T-helper 17 cell (primary cell): Measurements from ENCODE around the gene TMEM185B. TPM values are rescaled to one million over a fixed set of nuclear protein-coding genes. Genes with fewer than 3 reads are reported as not detected.

Experiments used
- ATAC-seq: fragments of 150-1000 bp; cut with Tn5 transposase; 2 replicates; pipeline ENCODE4 v1.10.0; 2021; ENCODE audit warnings: mild to moderate bottlenecking, moderate library complexity
- DNase-seq, 3 donors: peaks; one replicate each; pipeline versions ENCODE4 v3.0.0 to v3.0.0-alpha.2; 2020 to 2021
- H3K9me3 ChIP-seq: one replicate; pipeline ENCODE4 v1.7.0; 2013; ENCODE audit warnings: low read length, mild to moderate bottlenecking; ENCODE audit not compliant: control insufficient read depth, poor library complexity, severe bottlenecking
- H3K27ac Mint-ChIP-seq: one replicate; pipeline ENCODE4 v1.8.0; 2022; ENCODE audit warnings: mild to moderate bottlenecking, moderate library complexity, mixed read lengths
- H3K27me3 Mint-ChIP-seq: one replicate; pipeline ENCODE4 v1.8.0; 2022; ENCODE audit warnings: mixed read lengths
- H3K36me3 Mint-ChIP-seq: one replicate; pipeline ENCODE4 v1.8.0; 2022; ENCODE audit warnings: low read depth, mixed read lengths
- H3K4me1 Mint-ChIP-seq: one replicate; pipeline ENCODE4 v1.8.0; 2022; ENCODE audit warnings: mild to moderate bottlenecking, mixed read lengths
- H3K4me3 Mint-ChIP-seq: one replicate; pipeline ENCODE4 v1.8.0; 2022; ENCODE audit warnings: mild to moderate bottlenecking, moderate library complexity, mixed read lengths
- total RNA-seq, 4 donors: library from RNA in 2 of 4; stranded (reverse) in 2 of 4; gene quantifications; one replicate each; pipeline ENCODE4 v1.2.3 and lab custom pipeline; 2022 to 2026

Gene TMEM185B
- total RNA-seq, 2 donors from 2014 or later: 19.8 to 21.1 TPM

DNA sequence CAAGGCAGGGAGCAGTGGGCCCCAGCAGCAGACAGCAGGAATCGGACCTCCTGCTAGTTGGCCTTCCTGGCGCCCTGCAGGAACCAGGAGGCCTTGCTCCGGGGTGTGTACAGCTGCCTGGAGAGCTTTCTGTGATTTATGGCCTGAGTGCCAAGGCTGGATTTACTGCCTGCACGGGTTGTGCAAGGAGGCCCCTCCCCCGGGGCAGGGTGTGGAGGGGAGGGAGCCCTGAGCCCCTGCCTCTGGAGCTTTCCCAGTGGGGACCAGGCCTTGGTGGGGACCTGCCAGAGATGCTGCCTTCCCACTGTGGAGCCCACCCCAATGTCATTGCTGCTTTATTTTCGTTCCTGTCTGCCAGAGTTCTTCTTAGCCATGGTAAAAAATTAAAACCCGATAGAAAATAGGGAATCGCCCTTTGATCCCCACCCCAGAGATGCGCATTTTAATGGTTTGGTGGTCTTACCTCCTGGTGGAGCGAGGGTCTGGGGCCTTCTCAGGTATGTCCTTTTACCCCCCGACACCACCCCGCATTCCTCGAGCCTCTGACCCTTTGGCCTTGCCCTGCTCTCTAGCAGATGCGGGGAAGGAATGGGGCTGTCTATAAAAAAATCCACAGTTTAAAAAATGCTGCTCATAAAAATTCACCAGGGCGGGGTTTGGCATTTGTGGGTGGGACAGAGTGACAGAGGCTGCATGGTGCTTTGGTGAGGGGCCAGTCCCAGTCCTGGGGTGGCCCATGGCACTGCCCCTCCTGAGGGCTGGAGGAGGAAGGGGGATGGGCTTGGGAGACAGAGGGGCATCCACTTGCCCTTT lies 22.5 kb upstream of the TMEM185B start:
- peaks cover 35% of the 10 kb centered on the region for H3K27me3 Mint-ChIP-seq
- peaks cover 3% of the 10 kb centered on the region for H3K36me3 Mint-ChIP-seq
- no peak overlapping the region for H3K4me3 Mint-ChIP-seq
- ATAC-seq (no peak), DNase-seq (no peak)
- H3K4me1 Mint-ChIP-seq: peaks cover 6% of the 10 kb centered on the region
- H3K9me3 ChIP-seq: no peaks in the 10 kb centered on the region
- H3K27ac Mint-ChIP-seq: no peak overlapping the region

DNA sequence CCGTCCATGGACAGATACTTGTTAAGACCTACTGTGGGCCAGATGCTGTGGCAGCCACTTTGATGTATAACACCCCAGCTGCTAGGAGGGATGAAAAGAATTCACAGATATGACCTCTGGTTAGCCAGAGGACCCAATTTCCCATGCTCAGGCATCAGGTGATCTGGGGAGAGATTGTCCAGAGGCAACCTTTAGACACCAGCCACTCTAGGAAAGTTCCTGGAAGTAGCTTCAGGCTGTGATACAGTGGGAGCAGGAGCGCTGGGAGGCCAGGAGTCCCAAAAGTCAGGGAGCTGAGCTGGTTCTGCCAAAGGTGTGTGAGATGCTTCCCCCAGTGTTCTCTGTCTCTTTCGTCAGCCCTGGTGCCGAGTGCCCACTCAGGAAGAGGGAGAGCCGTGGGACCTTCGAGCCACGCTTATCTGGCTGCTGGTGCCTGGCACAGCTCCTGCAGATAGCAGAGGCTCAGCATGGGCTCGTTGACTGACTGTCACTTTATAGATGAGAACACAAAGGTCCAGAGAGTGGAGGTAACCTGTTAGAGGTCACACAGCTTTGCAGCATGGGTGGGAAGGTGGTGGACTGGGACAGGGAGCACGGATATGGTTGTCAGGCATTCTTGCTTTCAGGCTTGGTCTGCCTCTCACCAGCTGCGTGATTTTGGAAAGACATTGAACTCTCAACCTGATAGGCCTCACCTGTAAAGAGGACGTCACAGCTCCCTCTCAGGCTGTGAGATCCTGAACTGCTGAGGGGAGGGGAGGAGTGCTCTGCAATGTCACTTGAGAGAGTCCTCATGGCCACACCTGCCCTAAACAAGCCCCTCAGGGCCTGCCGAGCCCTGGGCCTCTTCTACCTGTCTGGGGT lies 21.7 kb upstream of the TMEM185B start:
- no peak overlapping the region for H3K4me3 Mint-ChIP-seq
- peaks cover 3% of the 10 kb centered on the region for H3K36me3 Mint-ChIP-seq
- H3K4me1 Mint-ChIP-seq: peaks cover 4% of the 10 kb centered on the region
- peaks cover 30% of the 10 kb centered on the region for H3K27me3 Mint-ChIP-seq
- H3K27ac Mint-ChIP-seq: no peak overlapping the region
- no peak for ATAC-seq
- DNase-seq: no peak
- no peaks in the 10 kb centered on the region for H3K9me3 ChIP-seq

DNA sequence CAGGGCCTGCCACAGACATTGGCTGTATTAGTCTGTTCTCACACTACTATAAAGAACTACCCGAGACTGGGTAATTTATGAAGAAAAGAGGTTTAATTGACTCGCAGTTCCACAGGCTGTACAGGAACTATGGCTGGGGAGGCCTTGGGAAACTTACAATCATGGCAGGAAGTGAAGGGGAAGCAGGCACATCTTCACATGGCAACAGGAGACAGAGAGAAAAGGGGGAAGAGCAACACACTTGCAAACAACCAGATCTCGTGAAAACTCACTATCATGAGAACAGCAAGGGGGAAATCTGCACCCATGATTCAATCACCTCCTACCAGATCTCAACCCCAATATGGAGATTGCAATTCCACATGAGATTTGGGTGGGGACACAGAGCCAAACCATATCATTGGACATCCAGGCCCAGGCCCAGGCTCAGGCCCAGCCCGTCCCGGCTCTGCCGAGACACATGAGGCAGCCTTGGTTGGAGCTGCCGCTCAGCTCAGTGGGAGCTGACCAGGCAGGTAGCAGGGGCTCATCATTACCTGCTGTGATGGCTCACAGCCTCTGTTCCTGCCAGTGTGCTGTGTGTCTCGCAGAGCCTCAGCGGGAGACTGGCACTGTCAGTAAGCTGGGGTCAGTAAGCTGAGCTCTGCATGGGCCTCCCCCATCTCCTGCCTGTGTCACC lies 20.8 kb upstream of the TMEM185B start:
- no peak overlapping the region for H3K27ac Mint-ChIP-seq
- H3K4me3 Mint-ChIP-seq: no peak overlapping the region

DNA sequence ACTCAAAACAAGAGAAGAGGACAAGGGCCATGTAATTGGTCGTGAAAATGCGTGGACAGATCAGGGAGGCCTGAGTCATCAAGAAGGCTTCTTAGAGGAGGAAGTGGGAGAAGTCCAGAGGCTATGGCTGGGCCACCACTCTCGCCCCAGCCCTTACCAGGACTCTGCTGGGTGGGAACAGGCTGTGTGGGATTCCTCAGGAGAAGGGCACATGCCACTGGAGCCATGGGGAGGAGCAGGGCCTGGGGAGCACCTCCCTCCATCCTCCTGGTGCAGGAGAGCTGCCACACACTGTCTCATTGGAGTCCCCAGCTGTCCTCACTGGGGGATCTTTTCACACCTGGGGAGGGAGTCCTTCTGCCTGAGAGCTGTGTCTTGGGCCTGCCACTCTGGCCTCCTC lies 20.0 kb upstream of the TMEM185B start:
- peaks cover 3% of the 10 kb centered on the region for H3K36me3 Mint-ChIP-seq
- no peak for DNase-seq
- H3K4me3 Mint-ChIP-seq: no peak overlapping the region
- peaks cover 22% of the 10 kb centered on the region for H3K27me3 Mint-ChIP-seq
- H3K27ac Mint-ChIP-seq: no peak overlapping the region
- no peaks in the 10 kb centered on the region for H3K9me3 ChIP-seq
- no peak for ATAC-seq
- peaks cover 1% of the 10 kb centered on the region for H3K4me1 Mint-ChIP-seq

More for the DNA sequence above, 20.8 kb upstream of the TMEM185B start:
- DNase-seq: no peak
- no peaks in the 10 kb centered on the region for H3K9me3 ChIP-seq
- no peak for ATAC-seq
- H3K27me3 Mint-ChIP-seq: peaks cover 25% of the 10 kb centered on the region
- peaks cover 3% of the 10 kb centered on the region for H3K36me3 Mint-ChIP-seq
- H3K4me1 Mint-ChIP-seq: peaks cover 4% of the 10 kb centered on the region

DNA sequence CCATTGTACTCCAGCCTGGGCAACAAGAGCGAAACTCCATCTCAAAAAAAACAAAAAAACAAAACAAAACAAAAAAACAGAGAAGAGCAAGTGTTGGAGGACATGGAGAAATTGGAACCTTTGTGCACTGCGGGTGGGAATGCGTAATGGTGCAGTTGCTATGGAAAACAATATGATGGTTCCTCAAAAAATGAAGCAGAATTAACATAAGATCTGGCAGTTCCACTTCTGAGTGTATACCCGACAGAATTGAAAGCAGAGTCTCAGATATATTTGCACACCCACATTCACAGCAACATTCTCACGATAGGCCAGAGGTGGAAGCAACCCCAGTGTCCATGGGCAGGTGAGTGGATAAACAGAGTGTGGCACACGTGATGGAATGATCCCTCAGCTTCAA lies 18.5 kb upstream of the TMEM185B start:
- no peak overlapping the region for H3K4me3 Mint-ChIP-seq
- H3K27me3 Mint-ChIP-seq: peaks cover 13% of the 10 kb centered on the region
- H3K27ac Mint-ChIP-seq: no peak overlapping the region
- H3K9me3 ChIP-seq: no peaks in the 10 kb centered on the region
- peaks cover 3% of the 10 kb centered on the region for H3K36me3 Mint-ChIP-seq
- DNase-seq (no peak), ATAC-seq (no peak)
- peaks cover 2% of the 10 kb centered on the region for H3K4me1 Mint-ChIP-seq

DNA sequence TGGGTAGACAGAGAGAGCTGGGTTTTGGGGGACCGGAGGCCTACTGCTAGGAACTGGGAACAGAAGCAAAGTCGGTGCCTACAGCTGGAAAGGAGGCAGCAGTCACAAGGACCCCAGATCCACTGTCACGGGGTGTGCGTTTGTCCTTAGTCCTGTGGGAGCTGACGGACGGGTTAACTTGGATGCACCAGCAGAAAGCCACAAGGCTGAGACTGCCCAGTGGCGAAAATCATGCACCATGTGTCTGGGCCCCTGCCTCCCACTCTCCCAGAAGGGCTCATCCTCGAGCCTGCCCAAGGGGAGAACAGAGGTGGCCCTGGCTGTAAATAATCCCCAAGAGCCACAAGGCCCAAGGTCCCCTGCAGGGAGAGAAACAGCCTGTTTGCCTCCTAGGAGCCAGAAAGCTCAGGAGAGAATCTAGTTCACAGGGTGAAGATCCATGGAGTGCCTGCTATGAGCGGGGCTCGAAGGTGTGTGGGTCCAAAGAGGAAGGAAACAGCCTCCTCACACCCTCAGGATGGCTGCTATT lies 17.8 kb upstream of the TMEM185B start:
- Mint-ChIP-seq H3K4me1 (peaks cover 2% of the 10 kb centered on the region), H3K27me3 (peaks cover 7% of the 10 kb centered on the region), H3K27ac (no peak overlapping the region), H3K36me3 (peaks cover 3% of the 10 kb centered on the region), H3K4me3 (no peak overlapping the region)
- no peak for ATAC-seq
- no peaks in the 10 kb centered on the region for H3K9me3 ChIP-seq
- no peak for DNase-seq

DNA sequence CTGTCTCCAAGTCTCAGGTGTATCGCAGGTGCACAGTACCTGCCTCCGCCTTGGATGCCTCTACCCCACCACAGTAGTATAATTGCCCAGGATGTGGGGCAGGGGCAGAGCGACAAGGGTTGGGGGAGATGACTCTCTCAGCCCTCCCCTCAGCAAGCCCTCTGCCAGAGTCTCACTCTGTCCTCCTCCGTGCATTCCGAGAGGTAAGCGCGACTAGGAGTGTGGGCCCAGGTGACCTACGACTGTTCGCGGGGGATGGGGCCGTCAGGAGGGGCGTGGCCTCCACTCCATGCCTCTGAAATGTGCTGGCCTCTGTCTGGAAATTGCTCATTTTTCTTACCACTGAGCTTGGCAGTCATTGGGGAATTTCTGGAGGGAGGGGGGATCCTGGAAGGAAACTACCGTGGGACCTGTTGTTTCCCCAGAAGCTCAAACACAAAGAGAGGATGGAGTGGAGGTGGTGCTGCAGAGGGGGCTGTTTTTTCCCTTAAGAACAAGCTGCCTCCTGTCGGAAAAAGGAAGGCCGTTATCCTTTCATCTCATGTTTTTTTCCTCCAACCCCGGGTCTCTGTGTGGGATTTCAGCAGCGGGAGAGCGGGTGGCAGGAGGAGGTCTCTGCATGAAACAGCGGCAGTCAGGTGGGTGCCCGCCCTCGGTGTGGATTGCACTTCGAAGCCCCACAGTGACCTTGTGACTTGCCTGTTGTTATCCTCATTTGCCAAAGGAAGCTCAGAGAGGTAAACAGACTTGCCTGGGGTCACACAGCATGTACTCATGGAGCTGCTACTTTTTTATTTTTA lies 16.5 kb upstream of the TMEM185B start:
- no peak for ATAC-seq
- Mint-ChIP-seq H3K4me1 (peaks cover 2% of the 10 kb centered on the region), H3K27ac (no peak overlapping the region), H3K27me3 (peaks cover 7% of the 10 kb centered on the region), H3K4me3 (no peak overlapping the region), H3K36me3 (peaks cover 3% of the 10 kb centered on the region)
- H3K9me3 ChIP-seq: no peaks in the 10 kb centered on the region
- no peak for DNase-seq

DNA sequence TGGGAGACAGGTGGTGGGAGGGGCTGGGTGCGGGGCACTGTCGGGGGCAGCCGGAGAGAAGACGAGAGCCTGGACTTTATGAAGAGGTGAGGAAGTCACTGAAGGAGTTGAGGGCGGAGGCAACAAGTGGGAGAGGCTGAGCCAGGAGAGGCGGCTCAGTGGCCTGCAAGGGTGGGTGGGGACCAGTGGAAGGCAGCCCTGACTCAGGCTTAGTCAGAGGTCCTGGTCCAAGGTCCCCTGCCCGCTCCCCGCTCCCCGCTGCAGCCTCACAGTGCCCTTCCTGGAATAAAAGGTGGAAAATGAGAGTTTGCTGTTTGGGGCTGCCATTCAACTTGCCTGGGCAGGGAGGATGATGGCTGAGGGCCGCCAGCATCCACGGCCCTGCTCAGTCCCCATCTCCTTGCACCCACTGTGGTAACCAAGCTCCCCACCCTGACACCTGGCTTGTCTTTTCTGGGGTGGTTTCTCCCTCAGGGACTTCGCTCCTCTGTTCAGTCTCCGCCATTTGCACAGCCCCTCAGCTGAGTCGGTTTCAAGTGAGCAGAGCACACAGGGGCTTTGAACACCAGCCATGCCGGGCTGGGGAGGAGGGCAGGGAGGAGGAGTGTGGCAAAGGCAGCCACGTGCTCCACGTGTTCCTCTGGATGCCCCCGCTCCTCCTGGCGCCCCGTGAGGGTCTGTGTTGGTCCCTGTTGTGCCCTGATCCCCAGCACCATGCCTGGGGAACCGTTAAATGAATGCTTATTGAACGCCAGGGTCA lies 15.7 kb upstream of the TMEM185B start:
- H3K4me1 Mint-ChIP-seq: peaks cover 2% of the 10 kb centered on the region
- peaks cover 7% of the 10 kb centered on the region for H3K27me3 Mint-ChIP-seq
- no peak overlapping the region for H3K27ac Mint-ChIP-seq
- DNase-seq (no peak), ATAC-seq (no peak)
- H3K9me3 ChIP-seq: no peaks in the 10 kb centered on the region
- H3K36me3 Mint-ChIP-seq: peaks cover 3% of the 10 kb centered on the region
- H3K4me3 Mint-ChIP-seq: no peak overlapping the region

DNA sequence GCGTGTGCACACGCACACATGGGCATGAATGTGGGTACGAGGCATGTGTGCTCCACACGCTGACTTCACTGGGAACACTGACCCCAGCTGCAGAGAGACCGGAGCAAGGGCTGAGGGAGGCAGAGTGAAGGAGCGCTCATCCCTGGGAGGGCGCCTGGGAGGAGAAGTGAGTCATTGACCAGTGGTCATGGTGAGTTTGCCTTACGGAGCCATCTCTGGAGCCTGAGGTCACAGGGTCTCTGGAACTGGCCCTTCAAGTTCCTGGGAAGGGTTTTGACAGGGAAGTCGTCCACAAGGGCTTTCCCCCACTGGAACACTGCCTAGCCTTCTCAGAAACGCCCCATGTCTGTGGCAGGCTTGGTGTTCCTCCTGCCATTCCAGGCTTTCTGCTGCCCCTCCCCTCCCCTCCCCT lies 14.3 kb upstream of the TMEM185B start:
- no peak for ATAC-seq
- H3K4me3 Mint-ChIP-seq: no peak overlapping the region
- DNase-seq: no peak
- H3K4me1 Mint-ChIP-seq: peaks cover 6% of the 10 kb centered on the region
- no peaks in the 10 kb centered on the region for H3K9me3 ChIP-seq
- H3K36me3 Mint-ChIP-seq: peaks cover 2% of the 10 kb centered on the region
- H3K27ac Mint-ChIP-seq: no peak overlapping the region
- peaks cover 7% of the 10 kb centered on the region for H3K27me3 Mint-ChIP-seq

DNA sequence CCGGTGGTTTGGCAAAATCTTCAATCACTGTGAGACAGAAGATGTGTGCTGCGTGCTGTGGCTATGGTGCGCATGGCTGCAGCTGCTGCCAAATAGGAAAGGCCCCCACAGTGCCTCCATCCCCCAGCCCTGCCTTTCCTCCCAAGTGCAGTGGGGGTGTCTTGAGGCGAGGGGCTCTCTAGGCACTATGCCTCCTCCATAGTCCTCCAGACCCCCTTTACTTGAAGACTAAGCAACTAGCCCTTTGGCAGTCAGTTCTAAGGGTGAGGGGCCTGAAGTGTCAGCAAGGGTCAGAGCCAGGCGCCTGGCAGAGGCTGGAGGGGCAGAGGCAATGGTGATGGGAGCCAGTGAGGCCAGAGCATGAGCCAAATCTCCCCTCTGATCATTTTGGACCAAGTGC lies 13.6 kb upstream of the TMEM185B start:
- H3K9me3 ChIP-seq: no peaks in the 10 kb centered on the region
- H3K4me1 Mint-ChIP-seq: peaks cover 10% of the 10 kb centered on the region
- peak overlapping the region; percentile 28 for H3K4me3 Mint-ChIP-seq
- peaks cover 7% of the 10 kb centered on the region for H3K27me3 Mint-ChIP-seq
- H3K36me3 Mint-ChIP-seq: peaks cover 2% of the 10 kb centered on the region
- ATAC-seq: no peak
- H3K27ac Mint-ChIP-seq: no peak overlapping the region
- no peak for DNase-seq

DNA sequence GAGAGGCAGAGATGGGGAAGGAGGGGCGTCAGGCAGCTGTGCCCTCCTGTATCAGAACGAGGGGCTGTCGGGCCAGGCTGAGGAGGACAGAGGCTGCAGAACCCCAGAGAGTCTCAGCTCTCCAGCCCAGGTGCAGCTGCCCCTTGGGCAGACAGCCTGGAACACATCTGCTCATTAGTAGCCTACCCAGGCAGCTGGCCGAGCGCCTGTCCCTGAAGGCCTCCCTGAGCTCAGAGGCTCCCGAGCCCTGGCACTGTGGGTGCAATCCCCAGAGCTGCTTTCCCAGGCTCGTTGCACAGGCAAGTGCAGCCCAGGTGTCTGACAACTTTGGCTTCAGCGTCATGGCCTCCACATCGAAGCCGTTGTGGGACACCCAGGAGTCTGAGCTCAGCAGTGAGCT lies 13.1 kb upstream of the TMEM185B start:
- Mint-ChIP-seq H3K27ac (no peak overlapping the region), H3K4me1 (peaks cover 11% of the 10 kb centered on the region)

DNA sequence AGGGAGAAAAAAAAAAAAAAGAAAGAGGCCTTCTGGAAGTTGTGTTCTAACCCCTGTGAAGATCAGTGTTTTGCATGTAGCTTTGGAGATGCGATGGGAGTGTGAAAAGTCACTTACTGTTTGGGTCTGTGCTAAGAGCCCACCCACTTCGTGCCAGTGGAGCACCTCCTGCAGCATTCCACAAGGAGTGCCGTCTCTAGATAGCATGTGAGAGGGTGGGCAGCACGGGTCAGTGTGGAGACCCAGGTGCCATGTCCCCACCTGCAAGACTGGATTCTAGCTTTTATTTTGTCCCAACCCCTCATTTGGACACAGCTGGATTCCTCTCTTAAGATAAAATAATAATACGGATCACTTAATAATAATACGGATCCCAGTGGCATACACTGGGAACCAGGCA lies 12.5 kb upstream of the TMEM185B start:
- no peaks in the 10 kb centered on the region for H3K9me3 ChIP-seq
- H3K36me3 Mint-ChIP-seq: peaks cover 2% of the 10 kb centered on the region
- no peak overlapping the region for H3K4me3 Mint-ChIP-seq
- peaks cover 17% of the 10 kb centered on the region for H3K4me1 Mint-ChIP-seq
- no peak for DNase-seq
- ATAC-seq: no peak
- peaks cover 7% of the 10 kb centered on the region for H3K27me3 Mint-ChIP-seq
- no peak overlapping the region for H3K27ac Mint-ChIP-seq

More for the DNA sequence above, 13.1 kb upstream of the TMEM185B start:
- H3K9me3 ChIP-seq: no peaks in the 10 kb centered on the region
- Mint-ChIP-seq H3K27me3 (peaks cover 7% of the 10 kb centered on the region), H3K36me3 (peaks cover 2% of the 10 kb centered on the region), H3K4me3 (no peak overlapping the region)
- no peak for ATAC-seq
- DNase-seq: no peak
